Hematopoietic multipotent progenitor cell treated with erythropoietin and hydrocortisone succinate and interleukin-3 and kit ligand, for 17 days (in vitro differentiated cells): ENCODE results near the gene SHLD2.
"Not testable (repeated sequence)": the region's sequence is repeated elsewhere in the genome, so short reads cannot be mapped to it uniquely, and the experiment has no call there.

Experiments used
- DNase-seq: peaks from one replicate; pipeline ENCODE4 v3.0.0-alpha.2; 2015; ENCODE audit warnings: low spot score

The SHLD2 gene

GRCh38 chr10:87216120-87216519 lies 121.1 kb downstream of the SHLD2 start:
- not testable (repeated sequence) for DNase-seq

GRCh38 chr10:87219370-87219769 lies 124.4 kb downstream of the SHLD2 start:
- not testable (repeated sequence) for DNase-seq

DNA sequence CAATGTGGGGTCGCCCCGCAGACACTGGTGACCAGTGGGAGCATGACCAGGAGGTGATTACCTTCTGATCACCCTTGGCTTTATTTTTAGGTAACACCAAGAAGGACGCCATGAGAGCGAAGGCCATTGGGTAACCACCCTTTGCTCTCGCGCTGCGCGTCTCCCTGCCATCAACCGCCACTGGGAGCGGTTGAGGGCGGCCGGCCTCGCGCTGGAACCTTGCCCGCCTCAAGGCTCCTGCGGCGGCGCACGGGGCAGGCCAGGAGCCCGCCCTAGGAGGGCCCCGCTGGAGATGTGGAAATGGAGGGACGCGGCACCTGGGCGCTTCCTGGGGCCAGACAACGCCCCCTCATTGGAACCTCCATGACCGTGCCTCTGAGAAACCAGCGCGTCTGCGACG lies 127.8 kb downstream of the SHLD2 start:
- DNase-seq = not testable (repeated sequence)

DNA sequence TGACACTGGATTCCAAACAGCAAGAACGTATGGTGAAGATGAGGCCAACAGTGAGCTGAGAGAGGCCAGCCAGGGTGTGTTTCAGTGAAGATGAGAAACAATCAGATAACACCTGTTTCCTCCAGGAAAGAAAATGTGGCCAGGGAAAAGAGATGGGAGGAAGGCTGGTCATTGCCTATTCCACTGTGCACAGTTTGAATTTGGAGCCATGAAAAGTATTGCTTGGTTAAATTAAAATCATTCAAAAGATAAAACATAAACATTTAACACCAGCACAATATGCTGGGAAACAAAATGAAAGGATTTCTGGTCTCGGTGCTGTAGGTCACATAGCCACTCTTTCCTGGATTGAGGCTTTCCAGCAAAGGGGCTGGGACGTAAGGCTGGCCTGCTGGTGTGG lies 130.1 kb downstream of the SHLD2 start, which contains the start of gene NUTM2A:
Gene NUTM2A, plus strand, starts transcription at position 301 of the 400 bp plus-strand sequence. CDS start 383 bp downstream, outside the sequence.
- DNase-seq = not testable (repeated sequence)

- DNase-seq = not testable (repeated sequence)
Measured at GRCh38 chr10:87228247-87228646, 133.2 kb downstream of the SHLD2 start.

- DNase-seq = not testable (repeated sequence)
Measured at GRCh38 chr10:87229211-87229610, 134.2 kb downstream of the SHLD2 start.

DNA sequence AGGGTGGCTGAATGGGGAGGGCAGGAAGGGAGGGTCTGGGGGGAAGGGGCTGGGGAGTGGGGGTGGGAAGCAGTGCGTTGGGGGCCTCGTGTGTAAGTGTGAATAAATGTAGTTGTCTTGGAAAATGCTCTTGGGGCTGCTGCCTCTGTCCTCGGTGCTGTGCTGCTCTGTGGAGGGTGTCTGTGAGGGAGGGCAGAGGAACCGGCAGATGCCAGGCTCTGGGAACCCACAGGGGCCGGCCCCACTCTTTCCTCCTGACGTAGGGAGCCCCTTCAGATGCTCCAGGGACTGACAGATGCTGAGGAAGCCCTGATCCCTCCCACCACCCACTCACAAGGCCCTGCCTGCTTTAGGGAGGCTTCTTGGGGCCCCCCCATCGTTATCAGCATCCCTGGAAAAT lies 139.8 kb downstream of the SHLD2 start:
- DNase-seq = not testable (repeated sequence)

- not testable (repeated sequence) for DNase-seq
Measured at GRCh38 chr10:87237244-87237643, 142.2 kb downstream of the SHLD2 start.

- DNase-seq = not testable (repeated sequence)
Measured at GRCh38 chr10:87239346-87239808, 144.4 kb downstream of the SHLD2 start.
